ENCODE data around the gene CHM.

CHM gene

GRCh38 chrX:85851418-85851817, 195.9 kb downstream of the CHM start:
- no peak for DNase-seq (ENCODE audit: low read depth, low spot score)
- CTCF ChIA-PET, result no interaction called here
- peak; percentile 21 for TF ChIP-seq CTCF (IDR thresholded peaks at IDR 0.05; ENCODE audit: insufficient read depth, low read length, missing control alignments)
- H3K4me3 ChIP-seq (ENCODE audit: low read depth, low read length), result no peak overlapping the region
- POLR2A ChIA-PET, result no interaction called here

GRCh38 chrX:85836868-85837267, 210.5 kb downstream of the CHM start:
- DNase-seq (ENCODE audit: low read depth, low spot score), result peak; percentile 0
- ChIA-PET CTCF (no interaction called here), POLR2A (no interaction called here)
- no peak for TF ChIP-seq CTCF (IDR thresholded peaks at IDR 0.05; ENCODE audit: insufficient read depth, low read length, missing control alignments)
- no peak overlapping the region for H3K4me3 ChIP-seq (ENCODE audit: low read depth, low read length)

GRCh38 chrX:85828771-85829170, 218.6 kb downstream of the CHM start:
- no peak overlapping the region for H3K4me3 ChIP-seq (ENCODE audit: low read depth, low read length)
- POLR2A ChIA-PET, result no interaction called here
- DNase-seq (ENCODE audit: low read depth, low spot score), result no peak
- CTCF ChIA-PET, result no interaction called here
- no peak for TF ChIP-seq CTCF (IDR thresholded peaks at IDR 0.05; ENCODE audit: insufficient read depth, low read length, missing control alignments)

GRCh38 chrX:85815203-85815751, 232.1 kb downstream of the CHM start:
- no peak for DNase-seq (ENCODE audit: low read depth, low spot score)
- TF ChIP-seq CTCF (IDR thresholded peaks at IDR 0.05; ENCODE audit: insufficient read depth, low read length, missing control alignments), result no peak
- H3K4me3 ChIP-seq (ENCODE audit: low read depth, low read length), result no peak overlapping the region
- ChIA-PET POLR2A (no interaction called here), CTCF (no interaction called here)
